Ovary (tissue), 3 donors: ENCODE data around the gene COX4I1.
"Not testable (repeated sequence)": the region's sequence is repeated elsewhere in the genome, so short reads cannot be mapped to it uniquely, and the experiment has no call there.

Experiments
- CTCF ChIP-seq, 3 donors: fragments of 450-650 bp in 2 of 3; fragments of 200-600 bp in 1 of 3; IDR thresholded peaks; one replicate each; pipeline versions ENCODE4 v1.5.1 to v1.8.0; 2016 to 2022; ENCODE audit warnings: antibody characterized with exemption in 3 of 3, mild to moderate bottlenecking in 1 of 3
- EP300 ChIP-seq: sonication (generic); formaldehyde crosslinking; IDR thresholded peaks from one replicate; pipeline ENCODE4 v1.6.1; 2017; ENCODE audit warnings: antibody characterized with exemption
- donor health status: DM: no; HTN: no; CAD: no.

- TF ChIP-seq CTCF (IDR thresholded peaks at IDR 0.05); EP300: not testable (repeated sequence)
Measured at GRCh38 chr16:85808104-85808503, 8.6 kb downstream of the COX4I1 start.
